ENCODE measurements around the gene CNR2.
"Not testable (repeated sequence)": the region's sequence is repeated elsewhere in the genome, so short reads cannot be mapped to it uniquely, and the experiment has no call there.

Gene CNR2

DNA sequence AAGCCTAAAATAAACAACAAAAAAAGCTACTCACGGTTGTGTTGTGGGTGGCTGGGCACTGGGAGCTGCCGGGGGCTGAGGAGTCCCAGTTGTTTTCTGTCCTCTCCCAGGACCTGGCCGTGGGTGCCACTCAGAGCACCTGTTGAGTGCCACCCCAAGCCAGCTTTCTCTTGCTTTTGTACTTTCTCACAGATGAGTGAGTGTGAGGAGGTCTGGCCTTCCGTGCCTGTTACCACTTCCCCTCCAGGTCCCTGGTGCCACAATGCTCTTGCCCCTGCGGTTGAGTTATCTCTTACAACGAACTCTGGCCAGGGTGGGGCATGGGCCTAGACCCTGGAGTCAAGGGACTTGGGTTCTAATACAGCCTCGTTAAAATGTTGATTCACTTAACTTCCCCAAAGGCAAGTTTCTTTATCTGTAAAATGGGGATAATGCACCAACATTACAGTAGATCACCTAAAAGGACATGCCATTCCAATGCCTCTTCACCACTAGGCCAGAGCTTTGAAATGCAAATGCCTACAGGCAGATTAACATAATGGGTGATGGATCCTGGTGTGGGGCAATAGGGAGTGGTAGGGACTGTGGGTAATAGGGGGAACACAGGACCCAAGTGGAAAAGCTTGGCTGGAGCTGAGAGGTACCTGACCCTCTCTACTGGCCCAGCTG lies at the start of gene CNR2:
Gene CNR2 (minus strand): TSS at position 151 of the 669 bp plus-strand sequence. CDS start 37,745 bp downstream, outside the sequence.
- no peak for FAIRE-seq

DNA sequence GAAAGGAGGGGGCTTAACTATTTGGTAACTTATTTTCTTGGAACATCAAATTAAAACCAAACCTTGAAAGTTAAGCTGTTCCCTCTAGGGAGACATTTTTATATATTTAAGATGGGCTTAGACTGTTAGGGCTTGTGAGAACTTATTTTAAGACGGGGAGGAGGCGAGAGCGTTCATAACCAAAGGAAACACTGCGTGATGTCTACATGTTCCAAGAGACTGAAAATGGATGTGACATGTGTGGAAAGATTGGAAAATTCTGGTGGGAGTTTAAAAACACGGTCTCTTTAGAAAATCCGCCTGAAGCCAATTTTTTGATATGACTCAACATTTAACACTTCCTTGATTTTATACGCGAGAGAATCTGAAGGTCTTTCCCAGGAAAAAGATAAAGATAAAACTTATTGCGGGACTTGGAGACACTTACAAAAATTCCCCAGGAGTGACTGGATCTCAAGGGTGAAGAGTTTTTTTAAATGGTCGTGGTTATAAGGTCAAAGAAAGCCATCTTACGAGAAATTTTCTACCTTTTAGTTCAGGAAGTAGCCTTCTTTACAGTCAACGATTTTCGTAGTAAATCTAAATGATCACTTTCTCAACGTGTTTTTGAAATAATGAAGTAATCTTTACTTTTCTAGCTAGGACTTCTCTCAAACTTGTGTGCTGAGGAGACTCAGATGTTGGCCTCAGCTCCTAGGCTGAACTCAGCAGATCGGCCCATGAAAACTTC lies 47.3 kb upstream of the CNR2 start:
- FAIRE-seq: no peak

DNA sequence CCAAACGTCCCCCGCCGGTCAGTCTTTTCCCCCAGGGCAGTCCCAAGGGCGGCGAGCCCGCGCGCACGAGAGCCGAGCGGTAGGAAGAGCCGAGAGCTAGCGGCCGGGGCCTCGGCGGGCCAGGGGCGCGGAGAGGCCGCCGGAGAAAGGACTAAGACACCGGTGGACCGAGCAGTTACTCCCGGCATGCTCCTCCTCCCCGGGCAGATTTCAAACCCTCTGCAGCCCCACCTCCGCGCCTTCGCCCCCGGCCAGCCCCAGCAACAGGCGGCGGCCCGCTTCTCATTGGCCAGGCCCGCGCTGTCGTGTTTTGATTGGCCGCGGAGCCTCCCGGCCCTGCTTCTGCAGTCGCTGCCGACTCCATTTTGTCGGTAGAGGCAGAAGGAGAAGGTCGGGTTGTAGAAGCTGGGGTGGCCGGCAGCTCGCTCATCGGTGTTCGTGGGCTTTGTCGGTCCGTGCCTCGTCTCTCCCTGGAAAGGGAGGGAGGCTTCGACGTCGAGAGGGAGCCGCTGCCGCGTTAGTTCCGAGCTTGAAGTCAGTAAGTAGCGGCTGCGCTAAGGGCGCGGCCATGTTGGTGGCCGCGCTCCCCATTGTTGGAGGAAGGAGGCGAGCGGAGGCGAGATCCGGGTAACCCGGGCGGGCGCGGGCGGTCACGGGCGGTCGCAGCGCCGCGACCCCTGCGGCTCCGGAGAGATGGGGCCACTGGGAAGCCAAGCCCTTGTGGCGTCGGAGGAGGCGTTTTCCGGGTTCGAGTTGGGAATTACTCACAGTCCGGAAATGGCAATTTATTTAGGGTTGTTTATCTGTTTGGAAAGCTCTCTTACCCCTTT lies 46.5 kb upstream of the CNR2 start, which contains the start of gene PNRC2:
Gene PNRC2 (plus strand): TSS at position 368 of the 830 bp plus-strand sequence. CDS start 1,630 bp downstream, outside the sequence.
- peak; percentile 75 for FAIRE-seq

DNA sequence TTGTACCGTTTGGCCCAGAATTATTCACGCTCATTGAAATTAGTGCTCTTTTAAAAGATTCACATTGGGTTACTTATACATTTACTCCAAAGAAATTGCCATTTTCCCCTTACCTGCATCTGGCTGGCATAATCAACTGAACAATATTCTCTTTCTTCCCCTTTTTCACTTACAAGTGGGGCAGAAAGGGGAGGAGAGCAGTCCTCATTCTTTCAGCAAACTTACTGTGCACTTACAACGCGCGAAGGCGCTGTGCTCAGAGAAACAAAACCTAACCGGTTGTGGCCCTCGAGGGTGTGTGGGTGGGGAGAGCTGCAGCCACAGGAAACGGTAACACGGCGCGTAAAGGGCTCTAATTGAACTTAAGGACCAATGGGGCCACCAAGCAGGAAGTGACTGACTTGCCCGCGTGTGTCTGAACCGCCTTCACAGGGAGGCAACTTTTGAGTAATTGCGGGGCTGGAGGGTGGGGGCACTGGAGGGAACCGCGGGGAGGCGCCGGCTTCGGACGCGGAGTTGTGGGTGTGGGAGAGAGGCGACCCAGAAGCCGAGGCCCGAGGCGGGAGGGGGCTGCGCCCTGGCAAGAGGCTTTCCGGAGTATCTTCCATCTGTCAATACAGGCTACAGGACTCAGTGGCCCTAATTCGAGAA lies 45.8 kb upstream of the CNR2 start:
- FAIRE-seq: peak; percentile 75

DNA sequence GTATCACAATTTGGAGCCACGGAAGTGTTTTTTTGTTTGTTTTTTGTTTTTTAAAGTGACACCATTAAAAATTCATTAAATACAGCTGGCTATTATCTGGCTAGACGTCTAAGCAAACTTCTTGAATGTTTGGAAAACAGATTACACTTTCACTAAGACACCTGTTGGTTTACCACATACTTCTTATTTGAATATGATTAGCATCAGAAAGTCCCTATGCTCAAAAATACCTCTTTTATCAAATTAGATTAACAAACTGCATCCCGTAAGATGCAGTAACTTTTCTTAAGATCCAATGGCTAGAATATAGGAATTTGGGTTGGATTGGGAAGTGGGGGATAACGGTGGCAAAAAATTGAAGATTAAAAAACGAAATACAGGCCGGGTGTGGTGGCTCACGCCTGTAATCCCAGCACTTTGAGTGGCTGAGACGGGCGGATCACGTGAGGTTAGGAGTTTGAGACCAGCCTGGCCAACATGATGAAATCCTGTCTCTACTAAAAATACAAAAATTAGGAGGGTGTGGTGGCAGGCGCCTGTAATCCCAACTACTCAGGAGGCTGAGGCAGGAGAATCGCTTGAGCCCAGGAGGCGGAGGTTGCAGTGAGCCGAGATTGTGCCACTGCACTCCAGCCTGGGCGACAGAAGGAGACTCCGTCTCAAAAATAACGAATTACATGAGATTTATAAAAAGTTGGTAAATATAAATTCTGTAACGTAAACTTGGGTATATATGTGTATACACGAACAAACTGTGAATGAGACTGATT lies 45.1 kb upstream of the CNR2 start:
- FAIRE-seq: not testable (repeated sequence)

DNA sequence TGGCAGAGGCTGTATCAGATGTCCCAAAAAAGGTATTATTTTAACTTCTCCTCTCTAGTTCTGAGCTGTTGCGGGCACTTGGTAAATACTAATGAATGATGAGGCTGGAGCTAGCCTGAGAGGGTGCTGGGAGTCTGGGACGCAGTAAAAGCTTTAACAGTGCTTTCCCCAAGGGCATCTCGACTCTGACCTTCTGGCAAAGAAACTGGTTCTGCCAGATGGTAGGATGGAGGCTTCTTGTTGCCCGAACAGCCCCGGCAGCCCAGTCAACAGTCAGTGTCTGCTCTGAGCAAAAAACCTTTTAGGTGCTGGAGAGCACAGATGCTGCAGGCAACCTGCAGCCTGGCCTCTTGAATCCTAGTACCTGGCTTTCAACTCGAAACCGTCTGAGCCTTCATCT lies 43.9 kb upstream of the CNR2 start:
- FAIRE-seq: no peak

DNA sequence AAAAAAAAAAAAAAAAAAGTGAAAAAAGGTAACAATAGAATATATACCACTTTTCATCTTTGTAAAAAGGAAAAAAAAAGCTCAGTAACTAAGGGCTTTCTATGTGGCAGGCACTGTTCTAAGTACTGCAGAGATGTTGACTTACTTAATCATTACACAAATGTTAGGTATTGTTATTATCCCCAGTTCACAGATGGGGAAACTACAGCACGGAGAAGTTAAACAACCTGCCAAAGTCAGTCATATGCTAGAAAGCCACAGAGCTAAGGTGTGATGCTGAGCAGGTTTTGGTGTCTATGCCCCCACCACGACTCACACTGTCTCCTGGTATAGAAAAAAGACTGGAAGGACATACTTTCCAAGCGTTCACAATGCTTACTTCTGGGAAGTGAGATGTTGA lies 39.9 kb upstream of the CNR2 start:
- FAIRE-seq: no peak

DNA sequence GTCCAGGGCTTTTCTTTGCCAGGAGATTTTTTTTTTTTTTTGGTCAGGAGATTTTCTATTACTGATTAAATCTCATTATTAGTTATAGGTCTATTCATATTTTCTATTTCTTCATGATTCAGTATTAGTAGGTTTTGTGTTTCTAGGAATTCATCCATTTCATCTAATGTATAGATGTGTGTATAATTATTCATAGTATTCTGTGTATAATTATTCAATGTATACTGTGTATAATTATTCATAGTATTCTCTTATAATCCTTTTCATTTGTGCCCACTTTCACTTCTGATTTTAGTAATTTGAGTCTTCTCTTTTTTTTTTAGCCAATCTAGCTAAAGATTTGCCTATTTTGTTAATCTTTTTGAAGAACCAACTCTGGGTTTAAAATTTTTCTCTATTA lies 34.2 kb upstream of the CNR2 start:
- FAIRE-seq: no peak

DNA sequence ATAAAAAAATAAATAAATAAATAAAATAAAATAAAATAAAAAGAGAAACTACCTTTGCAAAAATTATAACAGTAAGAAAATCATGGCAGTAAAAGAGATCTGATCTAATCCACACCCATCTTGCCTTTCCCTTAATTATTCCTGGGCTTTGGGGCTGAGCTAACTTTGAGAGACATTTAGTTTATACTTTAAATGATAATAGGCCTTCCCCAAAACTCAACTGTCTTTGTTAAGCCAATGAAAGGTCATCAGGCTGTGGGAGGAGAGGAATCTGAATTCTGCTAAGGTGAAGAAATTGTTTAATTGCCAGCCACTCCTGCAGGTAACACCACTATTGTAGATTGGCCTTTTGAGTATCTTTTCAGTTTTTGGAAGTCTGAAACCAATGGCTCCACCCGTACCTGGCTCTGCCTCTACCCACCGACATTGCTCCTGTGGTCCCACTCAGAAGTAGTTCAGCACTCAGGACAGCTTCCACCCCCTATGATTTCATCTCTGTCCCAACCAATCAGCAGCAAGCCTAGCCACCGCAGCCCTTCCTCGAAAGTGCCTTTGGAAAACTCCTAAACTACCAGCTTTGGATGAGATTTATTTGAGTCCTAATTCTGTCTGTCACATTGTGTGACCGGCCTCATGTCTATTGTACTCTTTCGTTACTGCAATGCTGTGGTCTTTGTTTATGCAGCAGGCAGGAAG lies 23.5 kb upstream of the CNR2 start:
- no peak for FAIRE-seq

DNA sequence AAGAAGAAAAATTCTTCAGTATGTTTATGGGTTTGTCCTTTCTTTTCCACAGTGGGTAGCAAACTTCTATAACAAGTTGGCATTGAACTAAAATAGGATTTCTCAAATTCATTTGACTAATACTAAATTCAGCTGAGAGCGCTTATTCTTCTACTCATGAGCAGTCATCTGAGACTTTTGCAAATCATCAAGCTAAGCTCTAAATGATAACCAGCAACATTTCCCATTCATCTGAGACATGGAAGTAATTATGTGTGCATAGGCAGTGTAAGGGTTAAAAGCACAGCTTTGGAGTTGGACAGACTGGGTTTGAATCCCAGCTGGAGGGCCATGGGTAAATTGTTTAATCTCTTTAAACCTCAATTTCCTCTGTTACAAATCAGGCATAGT lies 18.3 kb upstream of the CNR2 start:
- FAIRE-seq: no peak

DNA sequence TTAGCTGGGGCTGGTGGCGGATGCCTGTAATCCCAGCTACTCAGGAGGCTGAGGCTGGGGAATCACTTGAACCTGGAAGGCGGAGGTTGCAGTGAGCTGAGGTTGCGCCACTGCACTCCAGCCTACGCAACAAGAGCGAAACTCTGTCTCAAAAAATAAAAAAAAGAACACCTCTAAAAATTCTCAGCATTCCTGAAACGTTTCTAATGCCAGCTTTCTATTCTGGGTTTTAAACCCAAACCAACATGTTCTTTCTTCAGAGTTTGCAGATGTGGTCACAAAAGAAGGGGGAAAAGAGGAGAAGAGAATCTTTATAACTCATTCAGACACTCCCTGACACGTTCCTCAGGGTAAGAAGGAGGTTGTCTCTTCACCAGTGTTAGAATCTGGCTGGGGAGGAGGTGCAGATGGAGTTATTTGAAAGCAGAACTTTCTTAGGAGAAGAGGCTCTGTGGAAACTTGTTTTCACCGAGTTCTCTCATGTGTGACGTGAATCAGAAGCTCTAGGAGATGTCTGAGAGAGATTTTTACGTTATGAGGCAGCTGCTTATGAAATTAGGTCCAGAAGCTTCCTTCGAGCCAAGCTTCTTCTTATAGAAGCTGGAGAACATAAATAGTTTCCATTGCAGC lies 17.8 kb upstream of the CNR2 start:
- no peak for FAIRE-seq

DNA sequence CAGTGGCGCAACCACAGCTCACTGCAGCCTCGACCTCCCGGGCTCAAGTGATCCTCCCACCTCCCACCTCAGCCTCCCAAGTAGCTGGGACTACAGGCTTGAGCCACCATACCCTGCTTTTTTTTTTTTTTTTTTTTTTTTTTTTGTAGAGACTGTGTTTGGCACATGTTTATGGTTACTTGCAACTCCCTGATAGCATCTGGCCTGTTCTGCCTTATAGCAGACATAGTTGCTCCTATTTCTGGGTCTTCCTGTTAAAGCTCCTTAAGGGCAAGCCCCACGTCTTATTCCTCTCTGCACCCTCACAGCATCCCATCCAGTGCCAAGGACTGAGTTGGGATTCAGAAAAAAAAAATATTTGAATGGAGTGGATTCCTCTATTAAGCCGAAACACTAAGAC lies 17.1 kb upstream of the CNR2 start:
- no peak for FAIRE-seq

DNA sequence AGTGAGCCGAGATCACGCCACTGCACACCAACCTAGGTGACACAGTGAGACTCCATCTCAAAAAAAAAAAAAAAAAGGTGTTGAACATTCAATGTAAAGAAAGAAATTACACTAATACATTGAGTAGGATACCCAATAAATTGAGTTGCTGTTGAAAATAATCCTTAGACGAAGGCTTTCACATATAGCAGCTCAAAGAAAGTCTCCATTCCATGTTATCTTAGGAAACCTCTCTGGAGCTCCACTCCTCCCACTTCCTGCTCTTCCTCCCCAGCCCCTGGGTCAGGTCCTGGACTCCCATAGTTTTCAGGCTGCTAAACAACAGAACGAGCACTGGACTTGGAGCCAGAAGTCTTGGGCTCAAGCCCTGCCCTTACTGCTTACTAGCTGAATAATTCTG lies 15.6 kb upstream of the CNR2 start:
- FAIRE-seq: no peak

DNA sequence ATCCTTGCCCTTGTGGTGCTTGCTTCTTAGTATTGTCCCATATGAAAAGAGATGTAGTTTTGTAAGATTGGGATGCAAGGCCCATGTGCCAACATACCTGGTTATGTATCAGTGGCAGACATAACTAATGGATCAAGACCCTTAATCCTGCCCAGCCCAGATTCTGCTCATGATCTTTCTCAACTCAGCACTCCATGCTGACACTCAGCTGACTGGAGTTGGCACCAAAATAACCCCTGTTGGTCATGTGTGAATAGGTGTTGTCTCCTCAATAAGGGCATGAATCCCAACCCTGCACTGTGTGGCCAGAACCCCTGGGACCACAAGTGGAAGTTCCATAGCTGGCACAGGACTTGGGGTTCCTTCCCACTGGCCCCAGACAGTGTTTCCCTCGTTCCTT lies 13.9 kb upstream of the CNR2 start:
- FAIRE-seq: no peak

DNA sequence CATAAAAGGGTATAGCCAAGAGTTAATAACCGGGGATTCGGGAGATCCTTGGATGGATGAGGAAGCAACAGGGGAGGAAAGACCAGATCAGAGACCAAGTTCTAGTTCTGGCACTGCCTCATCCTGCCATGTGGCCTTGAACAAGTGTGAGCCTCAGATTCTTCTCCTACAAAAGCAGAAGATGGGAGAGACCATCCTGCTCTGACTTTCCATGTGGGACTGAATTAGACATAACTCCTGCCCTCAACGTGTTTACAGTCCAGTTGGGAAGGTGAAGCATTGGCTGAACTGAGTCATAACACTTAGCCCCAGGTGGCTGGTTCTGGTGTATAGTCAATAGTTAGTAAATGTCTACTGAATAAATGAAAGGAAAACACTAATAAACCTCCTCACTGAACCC lies 12.1 kb upstream of the CNR2 start:
- FAIRE-seq: no peak

DNA sequence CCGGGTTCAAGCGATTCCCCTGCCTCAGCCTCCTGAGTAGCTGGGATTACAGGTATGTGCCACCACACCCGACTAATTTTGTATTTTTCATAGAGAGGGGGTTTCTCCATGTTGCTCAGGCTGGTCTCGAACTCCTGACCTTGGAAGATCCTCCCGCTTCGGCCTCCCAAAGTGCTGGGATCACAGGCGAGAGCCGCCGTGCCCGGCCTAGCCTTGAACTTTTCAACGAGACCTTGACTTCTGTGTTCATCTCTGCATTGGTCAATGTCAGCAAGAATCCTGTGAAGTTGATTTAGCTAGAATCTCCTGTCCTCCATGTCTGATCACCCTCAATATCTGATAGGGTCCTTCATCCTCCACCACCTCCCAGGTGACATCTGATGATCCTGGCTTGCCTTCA lies 11.4 kb upstream of the CNR2 start:
- FAIRE-seq: no peak

DNA sequence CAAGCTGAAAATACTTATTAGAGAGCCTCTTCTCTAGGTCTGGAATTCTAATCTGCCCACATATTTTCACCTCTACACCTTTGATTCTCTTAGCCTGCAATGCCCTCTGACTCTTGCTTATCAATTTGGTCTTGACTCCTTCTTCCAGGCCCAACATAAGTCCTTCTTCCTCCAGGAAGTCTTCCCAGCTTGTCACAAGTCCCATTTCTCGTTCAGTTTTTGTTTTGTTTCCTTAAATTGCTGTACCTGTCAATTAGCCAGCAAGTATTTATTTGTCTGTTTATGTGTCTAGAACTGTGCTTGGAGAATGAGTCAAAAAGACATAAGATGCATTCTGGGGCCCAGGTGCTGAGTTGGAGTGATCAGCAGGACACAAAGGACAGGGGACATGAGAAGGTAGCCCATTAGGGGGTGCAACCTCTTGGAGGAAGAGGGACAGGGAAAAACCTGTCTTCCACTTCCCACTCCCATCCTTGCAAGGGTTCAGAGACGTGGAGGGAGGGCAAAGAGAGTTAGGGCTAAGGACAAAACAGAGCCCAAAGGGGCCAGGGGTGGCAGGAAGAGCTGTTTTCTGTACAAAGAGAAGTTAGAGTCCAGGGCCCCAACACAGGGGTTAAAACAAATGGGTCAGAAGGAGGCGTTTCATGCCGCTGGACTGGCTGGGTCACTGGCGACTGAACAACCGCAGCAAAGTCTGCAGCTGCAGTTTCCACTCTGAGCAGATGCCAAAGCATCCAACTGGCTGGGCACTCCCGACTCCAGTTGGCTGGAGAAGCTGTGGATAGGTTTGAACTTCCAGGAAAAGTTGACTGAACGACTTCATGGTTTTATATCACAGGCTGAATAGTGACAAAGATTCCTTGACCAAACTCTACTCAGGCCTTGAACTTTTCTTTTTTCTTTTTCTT lies 10.7 kb upstream of the CNR2 start:
- no peak for FAIRE-seq

DNA sequence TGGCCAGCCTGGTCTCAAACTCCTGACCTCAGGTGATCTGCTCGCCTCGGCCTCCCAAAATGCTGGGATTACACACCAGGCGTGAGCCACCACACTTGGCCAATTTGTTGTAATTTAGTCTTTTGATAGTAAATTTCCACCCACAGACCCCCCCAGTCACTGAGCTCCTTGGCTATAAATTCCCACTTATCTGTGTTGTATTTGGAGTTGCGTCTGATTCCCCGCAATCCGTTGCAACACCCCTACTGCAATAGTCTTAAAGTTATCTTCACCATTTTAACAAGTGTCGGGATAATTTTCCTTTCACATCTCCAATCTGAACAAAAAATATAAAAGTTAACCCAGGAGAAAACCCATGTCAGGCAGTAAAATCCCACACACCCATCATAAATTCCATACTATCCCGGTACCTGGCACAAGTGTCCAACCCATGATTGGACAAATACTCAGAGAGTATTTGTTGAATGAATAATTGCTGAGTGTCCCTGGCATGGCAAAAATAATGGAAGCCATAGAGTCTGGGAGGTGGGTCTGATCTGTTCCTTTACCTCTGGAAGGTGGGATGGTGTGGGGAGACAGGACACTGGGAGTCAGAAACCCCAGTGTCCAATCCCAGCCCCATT lies 9.3 kb upstream of the CNR2 start:
- no peak for FAIRE-seq

All from TTC549 (cell line).